PFSK-1 (cell line): Measurements from ENCODE around the gene ADCYAP1R1.

Experiments used
- POLR2AphosphoS5 ChIP-seq: IDR thresholded peaks from 2 replicates; pipeline ENCODE4 v1.6.1; 2012; ENCODE audit warnings: low read depth, mild to moderate bottlenecking, control low read depth, low read length, moderate library complexity
- TF ChIP-seq, protein P1 (sequence below), 2 experiments: IDR thresholded peaks; 2 replicates each; pipeline versions ENCODE4 v1.6.1 to v1.8.0; 2011 to 2012; ENCODE audit warnings: low read depth in 2 of 2, low read length in 2 of 2, control low read depth in 1 of 2, inconsistent platforms in 1 of 2, mild to moderate bottlenecking in 1 of 2, moderate library complexity in 1 of 2; ENCODE audit not compliant: insufficient read depth in 1 of 2

DNA sequence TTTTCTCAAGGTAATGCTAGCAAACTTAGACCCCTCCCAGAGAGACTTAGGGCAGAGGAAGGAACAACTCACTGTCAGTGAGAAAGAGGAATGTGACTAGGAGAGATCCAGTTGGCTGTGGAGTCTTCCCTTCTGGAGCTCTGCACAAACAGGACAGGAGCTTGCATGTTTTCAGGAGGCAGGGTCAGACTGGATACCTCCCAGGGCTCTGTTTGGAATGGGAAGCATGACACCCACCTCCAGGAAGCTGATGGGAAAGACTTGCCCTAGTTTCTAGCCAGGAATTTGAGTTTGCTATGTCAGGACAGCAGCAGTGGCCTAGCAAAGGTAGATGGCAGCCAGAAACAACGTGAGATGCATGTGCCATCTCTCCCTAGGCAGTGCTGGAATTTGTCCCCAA, 47.7 kb upstream of the ADCYAP1R1 start:
- TF ChIP-seq, protein P1, sequence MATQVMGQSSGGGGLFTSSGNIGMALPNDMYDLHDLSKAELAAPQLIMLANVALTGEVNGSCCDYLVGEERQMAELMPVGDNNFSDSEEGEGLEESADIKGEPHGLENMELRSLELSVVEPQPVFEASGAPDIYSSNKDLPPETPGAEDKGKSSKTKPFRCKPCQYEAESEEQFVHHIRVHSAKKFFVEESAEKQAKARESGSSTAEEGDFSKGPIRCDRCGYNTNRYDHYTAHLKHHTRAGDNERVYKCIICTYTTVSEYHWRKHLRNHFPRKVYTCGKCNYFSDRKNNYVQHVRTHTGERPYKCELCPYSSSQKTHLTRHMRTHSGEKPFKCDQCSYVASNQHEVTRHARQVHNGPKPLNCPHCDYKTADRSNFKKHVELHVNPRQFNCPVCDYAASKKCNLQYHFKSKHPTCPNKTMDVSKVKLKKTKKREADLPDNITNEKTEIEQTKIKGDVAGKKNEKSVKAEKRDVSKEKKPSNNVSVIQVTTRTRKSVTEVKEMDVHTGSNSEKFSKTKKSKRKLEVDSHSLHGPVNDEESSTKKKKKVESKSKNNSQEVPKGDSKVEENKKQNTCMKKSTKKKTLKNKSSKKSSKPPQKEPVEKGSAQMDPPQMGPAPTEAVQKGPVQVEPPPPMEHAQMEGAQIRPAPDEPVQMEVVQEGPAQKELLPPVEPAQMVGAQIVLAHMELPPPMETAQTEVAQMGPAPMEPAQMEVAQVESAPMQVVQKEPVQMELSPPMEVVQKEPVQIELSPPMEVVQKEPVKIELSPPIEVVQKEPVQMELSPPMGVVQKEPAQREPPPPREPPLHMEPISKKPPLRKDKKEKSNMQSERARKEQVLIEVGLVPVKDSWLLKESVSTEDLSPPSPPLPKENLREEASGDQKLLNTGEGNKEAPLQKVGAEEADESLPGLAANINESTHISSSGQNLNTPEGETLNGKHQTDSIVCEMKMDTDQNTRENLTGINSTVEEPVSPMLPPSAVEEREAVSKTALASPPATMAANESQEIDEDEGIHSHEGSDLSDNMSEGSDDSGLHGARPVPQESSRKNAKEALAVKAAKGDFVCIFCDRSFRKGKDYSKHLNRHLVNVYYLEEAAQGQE (IDR thresholded peaks at IDR 0.05; ENCODE audit: insufficient read depth in 1 of 2, low read depth in 2 of 2, low read length in 2 of 2) = no peak
- TF ChIP-seq POLR2AphosphoS5 = no peak
